NCI-H2196 (cell line): ENCODE data around the gene PDS5B.
"Not testable (repeated sequence)": the region's sequence is repeated elsewhere in the genome, so short reads cannot be mapped to it uniquely, and the experiment has no call there.

Experiments
- DNase-seq: peaks from one replicate; lab custom pipeline; 2025; ENCODE audit not compliant: unreplicated experiment; lab: John Stamatoyannopoulos, UW

The PDS5B gene, protein sequence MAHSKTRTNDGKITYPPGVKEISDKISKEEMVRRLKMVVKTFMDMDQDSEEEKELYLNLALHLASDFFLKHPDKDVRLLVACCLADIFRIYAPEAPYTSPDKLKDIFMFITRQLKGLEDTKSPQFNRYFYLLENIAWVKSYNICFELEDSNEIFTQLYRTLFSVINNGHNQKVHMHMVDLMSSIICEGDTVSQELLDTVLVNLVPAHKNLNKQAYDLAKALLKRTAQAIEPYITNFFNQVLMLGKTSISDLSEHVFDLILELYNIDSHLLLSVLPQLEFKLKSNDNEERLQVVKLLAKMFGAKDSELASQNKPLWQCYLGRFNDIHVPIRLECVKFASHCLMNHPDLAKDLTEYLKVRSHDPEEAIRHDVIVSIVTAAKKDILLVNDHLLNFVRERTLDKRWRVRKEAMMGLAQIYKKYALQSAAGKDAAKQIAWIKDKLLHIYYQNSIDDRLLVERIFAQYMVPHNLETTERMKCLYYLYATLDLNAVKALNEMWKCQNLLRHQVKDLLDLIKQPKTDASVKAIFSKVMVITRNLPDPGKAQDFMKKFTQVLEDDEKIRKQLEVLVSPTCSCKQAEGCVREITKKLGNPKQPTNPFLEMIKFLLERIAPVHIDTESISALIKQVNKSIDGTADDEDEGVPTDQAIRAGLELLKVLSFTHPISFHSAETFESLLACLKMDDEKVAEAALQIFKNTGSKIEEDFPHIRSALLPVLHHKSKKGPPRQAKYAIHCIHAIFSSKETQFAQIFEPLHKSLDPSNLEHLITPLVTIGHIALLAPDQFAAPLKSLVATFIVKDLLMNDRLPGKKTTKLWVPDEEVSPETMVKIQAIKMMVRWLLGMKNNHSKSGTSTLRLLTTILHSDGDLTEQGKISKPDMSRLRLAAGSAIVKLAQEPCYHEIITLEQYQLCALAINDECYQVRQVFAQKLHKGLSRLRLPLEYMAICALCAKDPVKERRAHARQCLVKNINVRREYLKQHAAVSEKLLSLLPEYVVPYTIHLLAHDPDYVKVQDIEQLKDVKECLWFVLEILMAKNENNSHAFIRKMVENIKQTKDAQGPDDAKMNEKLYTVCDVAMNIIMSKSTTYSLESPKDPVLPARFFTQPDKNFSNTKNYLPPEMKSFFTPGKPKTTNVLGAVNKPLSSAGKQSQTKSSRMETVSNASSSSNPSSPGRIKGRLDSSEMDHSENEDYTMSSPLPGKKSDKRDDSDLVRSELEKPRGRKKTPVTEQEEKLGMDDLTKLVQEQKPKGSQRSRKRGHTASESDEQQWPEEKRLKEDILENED (N-terminal part only)

DNA sequence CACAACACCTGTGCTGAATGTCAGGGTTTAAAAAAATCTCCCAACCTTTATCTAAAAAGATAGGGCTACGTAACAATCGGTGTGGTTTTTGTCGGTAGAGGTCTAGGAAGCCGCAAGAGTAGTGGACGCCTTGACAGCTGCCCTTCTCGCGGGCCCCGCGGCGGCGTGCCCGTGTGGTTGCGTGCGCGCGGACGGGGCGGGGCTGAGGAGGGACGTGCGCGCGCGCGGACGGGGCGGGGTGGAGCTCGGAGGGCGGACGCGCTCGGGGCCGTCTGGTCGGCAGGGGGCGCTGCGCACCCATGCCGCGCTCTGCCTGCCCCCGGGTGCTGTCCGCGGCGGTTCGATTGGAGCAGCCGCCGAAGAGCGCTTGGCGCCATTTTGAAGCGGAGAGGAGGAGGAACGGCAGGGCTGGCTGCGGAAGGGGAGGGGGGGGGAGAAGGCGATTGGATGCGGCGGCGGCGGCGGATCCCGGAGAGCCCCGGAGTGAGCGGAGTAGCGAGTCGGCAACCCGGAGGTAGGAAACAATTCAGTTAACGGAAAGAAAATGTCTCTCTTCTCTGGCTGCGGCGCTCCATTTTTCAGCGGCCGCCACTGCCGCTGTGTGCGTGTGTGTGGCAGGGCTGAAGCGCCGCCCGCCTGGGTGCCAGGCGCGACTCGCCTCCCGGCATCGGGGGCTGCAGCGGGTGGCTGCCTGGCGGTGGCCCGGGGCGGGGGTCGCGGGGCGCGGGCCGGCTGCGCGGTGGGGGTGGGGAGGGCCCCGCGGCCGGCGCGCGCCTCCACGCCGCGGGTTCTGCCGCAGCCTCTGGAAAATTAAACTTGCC, at the start of gene PDS5B:
TSS of gene PDS5B (plus strand) at position 373 of the 821 bp plus-strand sequence. CDS start 62,321 bp downstream, outside the sequence.
- peak; percentile 83 for DNase-seq

DNA sequence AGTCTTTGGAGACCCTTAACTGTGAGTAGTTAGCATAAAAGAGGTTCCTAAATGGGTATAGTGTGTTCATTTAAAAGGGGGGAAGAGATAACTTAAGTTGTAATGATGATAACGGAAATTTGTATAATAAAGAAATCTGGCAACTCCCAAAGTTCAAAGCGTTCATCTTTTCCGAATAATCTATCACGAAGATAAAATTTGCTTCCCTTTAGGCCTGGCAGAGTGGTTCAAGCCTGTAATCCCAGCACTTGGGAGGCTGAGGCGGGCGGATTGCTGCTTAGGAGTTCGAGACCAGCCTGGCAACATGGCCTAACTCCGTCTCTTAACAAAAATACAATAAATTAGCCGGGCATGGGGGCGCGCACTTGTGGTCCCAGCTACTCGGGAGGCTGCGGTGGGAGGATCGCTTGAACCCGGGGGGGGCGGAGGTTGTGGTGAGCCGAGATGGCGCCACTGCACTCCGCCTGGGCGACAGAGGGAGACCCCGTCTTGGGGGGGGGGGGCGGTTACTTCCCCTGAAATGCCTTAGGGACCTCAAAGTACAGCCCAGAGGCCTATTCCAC, 48.6 kb upstream of the PDS5B start:
- DNase-seq = no peak

DNA sequence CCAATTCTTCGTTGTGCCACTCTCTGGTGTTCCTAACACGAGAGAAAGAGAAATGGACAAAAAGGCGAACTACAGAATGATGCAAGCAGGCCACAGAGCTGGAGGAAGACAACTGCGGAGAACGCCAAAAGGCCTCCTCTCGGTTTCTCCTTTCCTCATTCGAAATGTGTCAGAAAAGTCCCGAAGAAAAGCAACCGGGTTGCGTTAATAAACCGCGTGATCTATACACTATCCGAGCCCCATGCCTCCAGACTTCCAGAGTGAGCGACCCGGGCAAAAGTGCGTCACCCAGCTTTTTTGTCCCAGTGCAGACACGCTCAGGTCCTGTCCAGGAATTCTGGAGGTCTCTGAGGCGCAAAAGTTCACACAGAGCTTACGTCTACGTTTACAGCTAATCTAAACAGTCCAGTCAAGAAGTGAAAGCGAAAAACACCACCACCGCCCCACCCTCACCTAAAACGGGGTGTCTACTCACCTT, 48.1 kb upstream of the PDS5B start:
- DNase-seq = no peak

DNA sequence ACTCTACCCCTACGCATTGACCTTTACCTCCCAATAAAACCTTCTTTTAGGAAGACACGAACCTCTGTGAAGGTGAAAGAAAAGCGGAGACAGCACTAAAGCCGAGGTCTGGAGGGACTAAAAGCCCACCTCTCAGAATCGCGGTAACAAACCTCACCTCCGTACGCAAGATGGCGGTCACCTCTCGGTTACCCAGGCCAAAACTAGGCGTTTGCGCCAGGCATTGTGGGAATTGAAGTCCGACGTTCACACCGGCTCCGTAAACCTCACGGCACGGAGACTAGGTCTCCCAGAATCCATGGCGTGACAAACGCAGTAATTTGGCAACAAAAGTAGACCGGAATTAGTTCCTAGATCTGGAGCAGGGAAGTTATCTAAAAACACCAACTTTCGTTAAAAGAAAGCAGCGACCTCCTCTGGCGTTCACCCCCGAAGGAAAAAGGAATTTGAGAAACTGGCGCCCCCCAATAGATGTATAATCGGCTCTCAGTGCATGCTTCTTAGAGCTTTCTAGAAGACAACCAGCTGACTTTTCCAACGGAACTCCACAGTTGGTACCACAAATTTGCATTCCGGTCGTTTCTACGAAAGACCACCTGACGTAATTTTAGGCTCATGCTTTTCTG, 47.5 kb upstream of the PDS5B start, which contains the start of gene N4BP2L2:
TSS of gene N4BP2L2 (minus strand) at position 175 of the 626 bp plus-strand sequence. CDS start 1,768 bp downstream, outside the sequence.
- DNase-seq = peak; percentile 88

DNA sequence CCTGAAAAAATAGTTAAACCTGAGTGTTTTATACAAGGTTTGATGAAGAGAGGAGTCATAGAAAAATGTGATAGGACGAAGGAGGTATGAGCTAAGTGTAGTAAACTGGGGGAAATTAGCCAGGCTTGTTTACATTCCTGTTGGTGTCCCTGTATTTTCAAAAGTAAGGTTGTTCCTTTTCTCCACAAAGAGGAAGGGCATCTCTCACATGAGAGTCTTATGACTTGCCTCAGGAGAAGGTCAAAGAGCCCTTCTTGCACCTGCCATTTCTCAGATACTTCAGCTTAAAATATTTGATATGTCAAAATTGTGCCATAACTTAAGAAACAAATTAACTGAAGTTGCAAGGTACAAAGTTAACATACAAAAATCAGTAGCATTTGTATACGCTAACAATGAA, 44.0 kb upstream of the PDS5B start:
- no peak for DNase-seq

DNA sequence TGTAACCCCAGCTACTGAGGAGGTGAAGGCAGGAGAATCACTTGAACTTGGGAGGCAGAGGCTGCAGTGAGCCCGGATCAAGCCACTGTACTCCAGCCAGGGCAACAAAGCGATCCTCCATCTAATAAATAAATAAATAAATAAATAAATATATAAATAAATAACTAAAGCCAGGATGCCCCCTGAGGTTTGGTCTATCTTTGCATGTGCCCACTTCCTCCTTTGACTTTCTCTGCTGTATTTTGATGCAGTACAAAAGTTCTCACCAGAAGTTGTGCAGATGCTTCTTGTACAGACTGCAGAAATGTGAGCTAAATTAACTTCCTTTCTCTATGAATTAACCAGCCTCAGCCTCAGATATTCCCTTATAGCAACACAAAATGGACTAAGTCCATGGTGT, 41.2 kb upstream of the PDS5B start:
- DNase-seq = no peak

DNA sequence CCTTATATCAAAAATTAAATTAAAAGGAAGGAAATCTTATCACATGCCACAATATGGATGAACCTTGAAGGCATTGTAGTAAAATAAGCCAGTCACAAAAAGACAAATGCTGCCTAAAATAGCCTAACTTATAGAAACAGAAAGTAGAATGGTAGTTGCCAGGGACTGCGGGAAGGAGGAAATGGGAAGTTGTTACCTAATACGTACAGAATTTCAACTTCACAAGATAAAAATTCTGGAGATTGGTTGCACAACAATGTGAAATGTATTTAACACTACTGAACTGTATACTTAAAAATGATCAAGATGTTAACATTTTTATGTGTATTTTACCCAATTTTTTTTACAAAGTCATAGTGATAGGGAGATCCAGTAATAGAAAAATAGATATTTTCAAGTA, 37.4 kb upstream of the PDS5B start:
- no peak for DNase-seq

DNA sequence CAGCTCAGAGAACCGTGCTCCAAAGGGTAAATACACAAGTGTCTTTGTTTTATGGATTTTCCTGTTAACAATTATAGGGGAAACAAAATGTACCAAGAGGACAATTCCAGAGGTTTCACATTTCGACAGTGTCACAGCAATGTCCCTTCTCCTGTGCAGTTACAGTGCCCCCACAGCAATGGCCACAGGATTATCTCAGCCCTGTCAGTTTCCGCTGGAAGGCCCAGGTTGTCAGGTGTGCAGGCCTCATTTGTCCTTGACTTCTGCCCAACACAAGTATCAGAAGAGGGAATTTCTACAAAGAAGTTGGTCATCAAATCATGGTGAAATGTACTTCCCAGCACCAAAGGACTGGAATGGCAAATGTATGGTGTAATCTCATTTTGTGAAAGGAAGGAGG, 36.5 kb upstream of the PDS5B start:
- no peak for DNase-seq

DNA sequence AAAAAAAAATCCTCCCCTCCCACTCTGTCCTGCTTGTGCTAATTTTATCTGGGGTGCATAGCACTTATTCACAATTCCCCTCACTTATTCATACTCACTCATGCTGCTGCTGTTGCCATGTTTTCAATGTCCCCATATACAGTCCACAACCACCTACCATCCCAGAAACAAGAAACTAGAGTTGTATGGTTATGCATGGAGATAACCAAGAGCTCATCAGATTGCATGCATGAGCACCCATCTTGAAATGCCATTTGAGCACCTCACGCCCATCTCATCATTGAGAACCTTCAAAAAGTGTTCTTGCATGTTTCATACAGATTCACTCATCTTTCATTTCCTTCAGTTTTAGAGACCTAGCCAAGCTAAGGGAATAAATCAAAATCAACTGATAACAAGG, 32.5 kb upstream of the PDS5B start:
- DNase-seq = no peak

DNA sequence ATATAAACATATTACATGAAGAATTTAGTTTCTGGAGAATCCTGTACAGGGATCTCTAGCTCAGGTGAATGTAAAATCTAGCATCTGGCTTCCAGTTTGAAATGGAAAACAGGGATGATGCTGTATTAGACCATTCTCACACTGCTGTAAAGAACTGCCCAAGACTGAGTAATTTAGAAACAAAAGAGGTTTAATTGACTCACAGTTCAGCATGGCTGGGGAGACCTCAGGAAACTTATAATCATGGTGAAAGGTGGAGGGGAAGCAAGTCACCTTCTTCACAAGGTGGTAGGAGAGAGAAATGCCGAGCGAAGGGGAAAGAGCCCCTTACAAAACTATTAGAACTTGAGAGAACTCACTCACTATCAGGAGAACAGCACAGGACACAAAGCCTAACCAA, 30.6 kb upstream of the PDS5B start:
- no peak for DNase-seq

DNA sequence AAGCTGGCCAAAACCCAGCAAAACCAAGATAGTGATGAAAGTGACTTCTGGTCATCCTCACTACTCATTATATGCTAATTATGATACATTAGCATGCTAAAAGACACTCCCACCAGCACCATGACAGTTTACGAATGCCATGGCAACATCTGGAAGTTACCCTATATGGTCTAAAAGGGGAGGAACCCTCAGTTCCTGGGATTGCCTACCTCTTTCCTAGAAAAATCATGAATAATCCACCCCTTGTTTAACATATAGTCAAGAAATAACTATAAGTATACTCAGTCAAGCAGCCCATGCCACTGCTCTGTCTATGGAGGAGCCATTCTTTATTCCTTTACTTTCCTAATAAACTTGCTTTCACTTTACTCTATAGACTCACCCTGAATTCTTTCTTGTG, 25.4 kb upstream of the PDS5B start:
- not testable (repeated sequence) for DNase-seq

DNA sequence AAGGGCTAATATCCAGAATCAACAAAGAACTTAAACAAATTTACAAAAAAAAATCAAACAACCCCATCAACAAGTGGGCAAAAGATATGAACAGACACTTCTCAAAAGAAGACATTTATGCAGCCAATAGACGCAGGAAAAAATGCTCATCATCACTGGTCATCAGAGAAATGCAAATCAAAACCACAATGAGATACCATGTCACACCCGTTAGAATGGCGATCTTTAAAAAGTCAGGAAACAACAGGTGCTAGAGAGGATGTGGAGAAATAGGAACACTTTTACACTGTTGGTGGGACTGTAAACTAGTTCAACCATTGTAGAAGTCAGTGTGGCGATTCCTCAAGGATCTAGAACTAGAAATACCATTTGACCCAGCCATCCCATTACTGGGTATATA, 10.6 kb upstream of the PDS5B start:
- not testable (repeated sequence) for DNase-seq

DNA sequence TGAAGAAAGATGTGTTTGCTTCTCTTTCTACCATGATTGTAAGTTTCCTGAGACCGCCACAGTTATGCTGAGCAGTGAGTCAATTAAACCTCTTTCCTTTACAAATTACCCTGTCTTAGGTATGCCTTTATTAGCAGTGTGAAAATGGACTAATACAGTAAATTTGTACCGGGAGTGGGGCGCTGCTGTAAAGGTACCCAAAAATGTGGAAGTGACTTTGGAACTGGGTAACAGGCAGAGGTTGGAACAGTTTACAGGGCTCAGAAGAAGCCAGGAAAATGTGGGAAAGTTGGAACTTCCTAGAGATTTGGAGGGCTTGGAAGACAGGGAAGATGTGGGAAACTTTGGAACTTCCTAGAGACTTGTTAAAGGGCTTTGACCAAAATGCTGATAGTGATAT, 9.2 kb upstream of the PDS5B start:
- no peak for DNase-seq

DNA sequence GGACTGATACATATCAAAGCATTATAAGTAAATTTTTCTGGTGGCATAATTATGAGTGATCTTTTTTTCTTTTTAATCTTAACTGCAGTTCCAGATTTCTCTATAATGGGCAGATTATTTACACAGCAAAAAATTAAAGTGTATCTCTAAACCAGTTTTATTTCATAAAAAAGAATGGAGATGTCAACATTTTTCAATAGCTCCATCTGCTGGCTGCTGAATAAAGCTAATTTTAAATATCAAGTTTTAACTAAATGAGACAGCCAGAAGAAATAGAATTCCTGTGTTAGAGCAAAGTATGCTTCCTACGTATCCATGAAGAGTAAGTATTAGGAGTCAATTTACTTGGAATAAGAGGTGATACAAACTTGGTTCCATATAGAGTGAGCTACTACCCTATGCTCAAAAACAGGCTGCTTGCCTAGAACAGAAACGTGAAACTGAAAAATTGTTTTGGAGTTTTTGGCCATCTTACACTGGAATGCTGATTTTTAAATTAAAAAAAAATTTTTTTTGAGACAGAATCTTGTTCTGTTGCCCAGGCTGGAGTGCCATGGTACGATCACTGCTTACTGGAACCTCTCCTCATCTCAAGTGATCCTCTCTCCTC, 5.0 kb upstream of the PDS5B start:
- DNase-seq = peak; percentile 3

DNA sequence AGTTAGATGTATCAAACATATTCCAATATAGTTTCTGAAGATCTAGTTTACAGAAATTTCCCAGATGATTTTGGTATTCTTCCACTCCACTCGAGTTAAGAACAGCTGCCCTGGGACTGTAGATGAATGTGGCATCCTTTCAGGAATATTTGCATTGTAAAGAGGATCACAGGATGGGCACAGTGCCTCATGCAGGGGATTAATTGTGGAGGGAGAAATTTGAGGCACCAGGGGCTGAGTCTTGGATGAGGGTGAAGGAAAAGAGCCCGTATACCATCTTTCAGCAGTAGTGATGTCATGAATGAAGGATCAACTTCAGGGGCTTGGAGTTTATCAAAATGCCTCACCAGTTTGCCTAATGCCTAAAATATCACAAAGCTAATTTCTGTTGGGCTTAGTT, 4.0 kb upstream of the PDS5B start:
- no peak for DNase-seq

DNA sequence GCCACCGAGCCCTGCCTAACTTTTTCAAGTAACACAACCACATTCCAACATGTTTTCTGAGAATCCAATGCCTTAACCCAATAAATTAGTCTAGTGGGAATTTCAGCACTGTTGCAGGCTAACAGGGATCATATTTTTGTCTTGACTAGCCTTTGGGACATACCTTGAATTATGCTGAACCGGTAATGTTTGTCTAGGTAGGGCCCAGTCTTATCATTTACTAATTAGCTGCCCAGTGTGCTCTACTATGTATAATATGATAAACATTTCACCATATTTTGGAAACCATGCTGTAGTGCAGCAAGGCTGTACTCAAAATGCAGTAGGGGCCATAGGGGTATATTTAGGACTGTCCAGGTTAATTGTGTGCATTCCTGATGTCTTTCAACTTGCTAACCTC, 3.3 kb upstream of the PDS5B start:
- DNase-seq = no peak

DNA sequence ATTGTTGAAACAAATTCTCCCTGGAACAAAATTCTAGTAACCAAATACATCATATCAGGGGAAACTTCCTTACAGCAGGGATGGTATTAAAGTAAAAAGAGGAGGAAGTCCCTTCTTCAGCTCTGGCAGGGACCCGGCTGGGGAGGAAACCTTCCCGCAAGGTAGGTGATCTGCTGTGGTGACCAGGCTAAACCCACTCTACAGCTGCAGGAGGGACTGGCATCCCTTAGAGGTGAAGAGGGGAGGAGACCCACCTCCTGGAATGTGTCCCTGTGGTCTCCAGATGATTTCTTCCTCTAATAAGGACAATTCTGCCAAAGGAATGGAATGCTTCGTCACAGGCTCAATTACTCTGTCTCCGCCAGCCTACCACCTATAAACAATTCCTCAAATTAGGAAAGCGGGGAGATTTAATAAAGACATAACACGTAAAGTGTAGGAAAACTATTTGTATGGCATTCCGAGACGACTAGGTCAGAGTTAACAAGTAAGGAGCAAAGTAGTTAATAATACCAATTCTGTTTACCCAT, 637 bp upstream of the PDS5B start:
- no peak for DNase-seq

DNA sequence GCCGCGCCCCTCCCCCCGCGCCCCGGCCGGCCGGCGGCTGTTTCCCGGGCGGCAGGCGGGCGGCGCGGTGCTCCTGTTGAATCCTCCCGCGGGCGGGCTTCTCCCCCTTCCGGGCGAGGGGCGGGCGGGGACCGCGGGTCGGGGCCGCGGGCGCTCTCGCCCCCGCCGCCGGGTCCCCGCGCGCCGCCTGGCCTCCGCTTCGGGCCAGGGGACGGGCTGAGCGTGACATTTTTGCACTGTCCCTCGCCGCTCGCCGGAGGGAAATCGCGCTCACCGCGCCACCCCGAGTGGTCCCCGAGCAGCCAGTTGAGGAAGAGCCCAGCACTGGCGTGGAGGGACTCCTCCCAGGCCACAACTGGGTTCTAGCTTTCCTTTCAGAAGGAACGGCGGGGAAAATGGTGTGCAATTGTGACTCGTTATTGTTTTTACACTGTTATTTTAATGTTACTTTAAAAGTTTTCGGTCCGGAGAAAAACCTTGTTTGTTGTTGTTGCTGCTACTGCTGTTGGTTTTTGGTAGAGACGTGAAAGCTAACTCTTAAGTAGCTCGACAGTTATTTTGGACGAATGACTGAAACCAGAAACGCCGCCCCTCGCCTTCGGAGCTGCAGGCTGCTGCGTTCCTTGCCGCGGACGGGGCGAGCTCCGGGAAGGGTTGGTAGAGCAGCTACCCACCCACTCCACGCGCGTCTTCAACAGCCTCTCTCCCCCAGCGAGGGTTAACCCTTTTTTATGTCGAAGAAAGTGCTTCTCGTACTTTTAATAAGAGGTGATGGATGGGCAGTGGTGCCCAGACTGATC, 959 bp downstream of the PDS5B start:
- peak; percentile 21 for DNase-seq
